DMS53 treated with DMSO at 0.1 percent for 48 hours (cell line): ENCODE data around the gene NPIPB13.
"Not testable (repeated sequence)": the region's sequence is repeated elsewhere in the genome, so short reads cannot be mapped to it uniquely, and the experiment has no call there.

Experiments used
- DNase-seq: peaks from one replicate; lab custom pipeline; 2025; ENCODE audit not compliant: unreplicated experiment; lab: John Stamatoyannopoulos, UW

Gene NPIPB13

DNA sequence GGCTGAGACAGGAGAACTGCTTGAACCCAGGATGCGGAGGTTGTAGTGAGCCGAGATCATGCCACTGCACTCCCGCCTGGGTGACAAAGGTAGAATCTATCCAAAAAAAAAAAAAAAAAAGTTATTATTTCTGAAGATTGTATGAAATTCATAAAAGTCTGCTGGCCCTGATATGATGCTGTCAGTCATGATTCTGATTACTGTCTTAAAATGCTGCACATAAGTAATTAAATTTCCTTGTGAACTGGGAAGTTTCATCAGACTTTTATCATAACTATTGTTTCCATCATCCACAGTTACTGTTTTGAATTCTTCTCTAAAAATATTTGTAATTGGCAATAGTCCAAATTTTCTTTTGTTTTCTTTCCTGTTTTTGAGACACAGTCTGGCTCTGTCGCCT, at the start of gene NPIPB13:
Gene NPIPB13 (minus strand): TSS at position 101 of the 400 bp plus-strand sequence. CDS start 2,906 bp downstream, outside the sequence.
- not testable (repeated sequence) for DNase-seq

DNA sequence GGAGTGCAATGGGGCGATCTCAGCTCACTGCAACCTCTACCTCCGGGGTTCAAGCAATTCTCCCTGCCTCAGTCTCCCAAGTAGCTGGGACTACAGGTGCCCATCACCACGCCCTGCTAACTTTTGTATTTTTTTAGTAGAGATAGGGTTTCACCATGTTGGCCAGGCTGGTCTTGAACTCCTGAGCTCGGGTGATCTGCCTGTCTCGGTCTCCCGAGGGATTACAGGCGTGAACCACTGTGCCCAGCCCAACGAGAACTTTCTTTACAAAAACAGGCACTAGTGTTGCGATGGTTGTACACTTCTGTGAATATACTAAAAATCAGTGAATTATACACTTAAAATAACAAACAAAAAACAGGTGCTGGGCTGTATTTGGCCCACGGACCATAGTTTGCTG, 34.1 kb upstream of the NPIPB13 start:
- not testable (repeated sequence) for DNase-seq

DNA sequence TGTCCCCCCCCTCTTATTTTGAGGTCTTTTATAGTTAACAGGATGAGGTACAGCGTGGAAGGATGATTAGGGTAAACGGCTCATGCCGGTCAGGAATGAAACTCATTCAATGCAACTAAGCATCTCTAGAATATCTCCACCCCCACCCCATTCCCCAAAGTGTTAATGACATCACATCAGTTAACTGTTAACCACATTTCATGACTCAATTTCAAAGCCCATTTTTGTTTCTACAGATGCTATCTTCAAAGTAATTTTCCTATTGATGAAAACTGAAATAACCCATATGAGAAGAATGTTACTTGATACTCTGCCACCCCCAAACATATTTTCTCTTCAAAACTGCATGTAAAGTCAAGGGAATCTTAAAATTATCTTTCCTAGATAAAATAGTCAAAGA, 30.2 kb upstream of the NPIPB13 start:
- not testable (repeated sequence) for DNase-seq

DNA sequence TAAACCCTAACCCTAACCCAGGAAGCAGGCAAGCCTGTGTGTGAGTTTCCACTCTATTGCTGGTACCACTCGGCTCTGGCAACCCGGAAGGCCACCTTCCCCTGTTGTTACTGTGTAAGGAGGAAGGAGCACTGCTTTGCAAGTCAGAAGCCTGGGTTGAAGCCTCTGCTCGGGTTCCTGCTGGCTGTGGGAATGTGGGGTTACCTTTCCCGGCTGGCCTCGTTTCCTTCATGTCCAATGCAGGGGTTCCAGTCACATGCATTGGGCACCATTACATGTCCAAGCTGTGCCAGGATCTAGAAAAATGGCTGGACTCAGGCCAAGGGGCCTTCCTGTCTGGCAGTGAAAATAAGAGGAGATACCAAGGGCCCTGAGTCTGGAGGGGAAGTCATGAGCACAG, 31.2 kb downstream of the NPIPB13 start:
- not testable (repeated sequence) for DNase-seq

DNA sequence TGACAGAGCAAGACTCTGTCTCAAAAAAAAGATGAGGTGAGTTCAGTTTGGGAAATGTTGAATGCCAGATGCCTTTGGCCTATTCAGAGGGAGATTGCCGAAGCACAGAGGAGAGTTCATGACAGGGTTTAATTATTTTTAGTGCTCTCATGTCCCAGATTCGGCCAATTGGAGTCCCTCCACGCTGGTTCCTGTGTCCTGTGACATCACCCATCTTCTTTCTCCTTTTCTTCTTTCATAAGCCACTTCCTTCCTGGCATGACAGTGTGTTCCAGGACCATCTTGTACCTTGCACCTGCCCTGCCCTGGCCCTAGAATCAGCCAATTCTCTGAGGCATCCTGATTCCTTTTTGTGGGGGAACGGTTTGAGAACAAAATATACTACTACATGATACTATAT, 36.9 kb downstream of the NPIPB13 start:
- not testable (repeated sequence) for DNase-seq

DNA sequence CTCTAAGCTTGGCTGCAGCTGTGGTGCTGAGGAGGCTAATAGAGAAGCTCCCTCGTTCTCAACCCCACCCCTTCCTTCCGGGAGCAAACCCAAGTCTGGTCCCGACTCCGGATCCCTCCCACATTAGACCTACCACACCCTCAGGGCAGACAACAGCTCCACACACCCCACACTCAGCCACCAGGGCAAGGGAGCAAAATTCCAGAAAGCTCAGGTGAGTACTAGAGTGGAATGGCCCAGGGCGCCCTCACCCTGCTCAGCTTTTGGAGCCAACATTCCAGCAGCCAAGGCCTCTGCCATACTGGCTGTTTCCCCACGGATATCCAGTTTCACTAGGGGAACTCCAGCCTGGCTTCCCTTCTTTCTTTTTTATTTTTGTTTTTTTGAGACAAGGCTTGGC, 39.2 kb downstream of the NPIPB13 start:
- DNase-seq, result not testable (repeated sequence)

DNA sequence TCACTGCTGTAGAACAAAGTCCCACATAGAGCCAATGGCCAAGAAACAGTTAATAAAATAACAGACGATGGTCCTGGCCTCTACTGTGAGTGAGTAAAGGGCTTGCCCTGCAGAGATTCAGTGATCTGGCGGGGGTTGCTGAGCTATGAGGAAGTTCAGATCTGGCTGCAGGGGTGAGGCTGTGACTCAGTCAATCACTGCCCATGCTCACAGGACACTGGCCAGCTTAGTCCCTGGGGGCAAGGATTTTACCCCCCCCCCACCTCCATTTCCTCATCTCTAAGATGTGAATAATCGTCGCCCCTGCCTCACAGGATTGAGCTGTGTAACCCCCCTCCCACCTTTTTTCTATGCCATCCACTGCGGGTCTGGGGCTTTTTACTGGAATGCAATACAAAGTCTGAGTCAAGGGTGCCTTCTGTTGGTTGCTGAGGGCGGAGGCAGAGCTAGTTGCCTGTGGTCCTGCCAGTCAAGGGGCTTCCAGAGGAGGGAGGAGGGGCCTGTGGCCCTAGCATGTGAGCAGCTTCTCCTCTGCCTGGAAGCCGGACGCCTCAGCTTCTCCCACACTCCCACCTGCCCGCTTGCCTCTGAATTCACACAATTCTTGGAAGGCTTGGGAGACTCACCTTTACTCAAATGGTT, 41.1 kb downstream of the NPIPB13 start:
- not testable (repeated sequence) for DNase-seq

DNA sequence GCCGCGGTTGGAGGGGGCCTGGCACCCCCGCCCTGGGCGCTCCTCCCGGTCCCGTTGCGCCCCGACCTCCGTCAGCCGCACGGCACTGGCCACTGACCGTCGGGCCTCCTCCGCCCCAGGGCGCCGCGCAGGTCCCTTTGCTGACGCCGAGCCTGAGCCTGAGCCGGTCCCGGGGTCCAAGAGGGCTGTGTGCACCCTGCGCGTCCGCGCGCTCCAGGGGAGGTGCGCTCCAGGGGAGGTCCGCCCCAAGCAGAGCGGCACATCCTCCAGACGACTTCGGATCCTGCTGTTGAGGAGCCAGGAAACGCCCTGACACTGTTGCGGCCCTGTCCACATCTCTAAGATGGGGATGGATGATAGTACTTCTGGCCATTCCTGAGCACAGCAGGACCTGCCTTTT, 42.0 kb downstream of the NPIPB13 start:
- not testable (repeated sequence) for DNase-seq

DNA sequence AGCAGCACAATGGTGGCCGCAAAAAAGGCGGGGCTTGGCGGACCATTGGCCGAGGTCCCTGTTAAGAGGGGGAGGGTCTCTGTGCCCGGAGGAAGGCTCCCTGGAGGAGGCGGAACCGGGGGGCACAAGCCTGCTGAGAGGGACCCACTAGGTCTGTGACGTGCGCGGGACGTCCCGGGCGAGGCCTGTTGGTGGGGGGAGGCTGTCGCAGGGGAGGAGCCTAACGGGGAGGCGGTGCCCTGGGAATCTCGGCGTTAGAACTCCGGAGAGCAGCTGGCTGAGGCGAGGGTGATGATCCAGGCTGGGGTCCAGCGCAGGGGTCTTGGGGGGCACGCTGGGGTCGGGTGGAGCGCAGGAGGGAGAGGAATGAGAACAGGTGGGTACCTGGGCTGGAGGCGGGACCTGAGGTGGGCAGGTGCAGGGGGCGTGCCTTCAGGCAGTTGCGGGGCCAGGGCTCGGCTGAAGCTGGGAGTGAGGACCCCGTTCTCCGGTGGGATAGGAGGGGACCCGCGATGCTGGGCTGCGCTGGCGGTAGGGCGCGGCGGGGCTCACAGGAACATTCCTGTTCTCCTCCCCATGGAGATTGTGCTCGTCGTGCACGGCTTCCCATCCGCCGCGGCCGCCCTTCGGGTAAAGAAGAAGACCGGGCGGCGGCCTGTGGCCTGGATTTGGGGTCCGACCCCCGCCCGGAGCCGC, 42.6 kb downstream of the NPIPB13 start:
- not testable (repeated sequence) for DNase-seq

DNA sequence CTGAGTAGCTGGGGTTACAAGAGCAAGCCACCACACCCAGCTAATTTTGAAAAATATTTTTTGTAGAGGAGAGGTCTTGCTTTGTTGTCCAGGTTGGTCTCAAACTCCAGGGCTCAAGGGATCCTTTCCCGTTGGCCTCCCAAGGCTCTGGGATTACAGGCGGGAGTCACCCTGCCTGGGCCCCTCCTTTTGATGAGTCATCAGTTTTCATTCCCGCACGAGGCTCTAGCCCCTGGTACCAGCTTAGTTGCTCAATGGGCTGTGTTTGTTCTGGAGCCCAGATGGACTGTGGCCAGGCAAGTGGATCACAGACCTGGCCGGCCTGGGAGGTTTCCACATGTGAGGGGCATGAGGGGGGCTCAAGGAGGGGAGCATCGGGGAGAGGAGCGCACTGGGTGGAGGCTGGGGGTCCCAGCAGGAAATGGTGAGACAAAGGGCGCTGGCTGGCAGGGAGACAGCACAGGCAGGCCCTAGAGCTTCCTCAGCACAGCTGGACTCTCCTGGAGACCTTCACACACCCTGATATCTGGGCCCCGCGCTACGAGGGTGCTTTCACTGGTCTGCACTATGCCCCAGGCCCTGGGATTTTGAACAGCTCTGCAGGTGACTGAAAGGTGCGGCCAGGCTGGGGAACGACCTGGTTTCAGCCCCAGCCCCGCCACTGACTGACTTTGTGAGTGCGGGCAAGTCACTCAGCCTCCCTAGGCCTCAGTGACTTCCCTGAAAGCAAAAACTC, 48.5 kb downstream of the NPIPB13 start:
- not testable (repeated sequence) for DNase-seq

DNA sequence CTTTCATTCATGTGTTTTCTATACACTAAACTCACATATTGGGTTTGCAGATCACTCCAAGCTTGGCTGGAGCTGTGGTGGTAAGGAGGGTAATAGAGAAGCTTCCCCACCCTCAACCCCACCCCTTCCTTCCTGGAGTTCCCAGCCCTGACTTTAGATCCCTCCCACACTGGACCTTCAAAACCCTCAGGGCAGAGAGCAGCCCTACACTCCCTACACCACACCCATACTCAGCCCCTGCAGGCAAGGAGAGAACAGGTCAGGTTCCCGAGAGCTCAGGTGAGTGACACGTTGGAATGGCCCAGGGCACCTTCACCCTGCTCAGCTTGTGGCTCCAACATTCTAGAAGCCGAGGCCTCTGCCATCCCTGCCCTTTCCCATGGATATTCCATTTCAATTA, 49.2 kb downstream of the NPIPB13 start, which contains the start of gene SULT1A3:
Gene SULT1A3 (plus strand): TSS at position 207 of the 400 bp plus-strand sequence. CDS start 1,474 bp downstream, outside the sequence.
- not testable (repeated sequence) for DNase-seq
